PC-3 (cell line): ENCODE data around the gene SERPINB12.

Source experiments
- EZH2 ChIP-seq: fragments of 300-600 bp; sonication (generic); IDR thresholded peaks from one replicate; pipeline ENCODE4 v1.6.1; 2017; ENCODE audit warnings: antibody characterized with exemption, mild to moderate bottlenecking, low read length; ENCODE audit not compliant: unreplicated experiment
- EZH2phosphoT487 ChIP-seq: fragments of 300-600 bp; sonication (generic); IDR thresholded peaks from 2 replicates; pipeline ENCODE4 v1.6.1; 2018; ENCODE audit warnings: mild to moderate bottlenecking, antibody characterized with exemption, low read length, borderline replicate concordance
- TF ChIP-seq, protein P1 (sequence below): fragments of 300-600 bp; sonication (generic); conservative IDR thresholded peaks from 2 replicates; pipeline ENCODE4 v1.5.1; 2017; ENCODE audit warnings: antibody characterized with exemption, low read depth, mild to moderate bottlenecking, low read length

GRCh38 chr18:63591725-63592124 lies 49.6 kb downstream of the SERPINB12 start:
- TF ChIP-seq, protein P1, sequence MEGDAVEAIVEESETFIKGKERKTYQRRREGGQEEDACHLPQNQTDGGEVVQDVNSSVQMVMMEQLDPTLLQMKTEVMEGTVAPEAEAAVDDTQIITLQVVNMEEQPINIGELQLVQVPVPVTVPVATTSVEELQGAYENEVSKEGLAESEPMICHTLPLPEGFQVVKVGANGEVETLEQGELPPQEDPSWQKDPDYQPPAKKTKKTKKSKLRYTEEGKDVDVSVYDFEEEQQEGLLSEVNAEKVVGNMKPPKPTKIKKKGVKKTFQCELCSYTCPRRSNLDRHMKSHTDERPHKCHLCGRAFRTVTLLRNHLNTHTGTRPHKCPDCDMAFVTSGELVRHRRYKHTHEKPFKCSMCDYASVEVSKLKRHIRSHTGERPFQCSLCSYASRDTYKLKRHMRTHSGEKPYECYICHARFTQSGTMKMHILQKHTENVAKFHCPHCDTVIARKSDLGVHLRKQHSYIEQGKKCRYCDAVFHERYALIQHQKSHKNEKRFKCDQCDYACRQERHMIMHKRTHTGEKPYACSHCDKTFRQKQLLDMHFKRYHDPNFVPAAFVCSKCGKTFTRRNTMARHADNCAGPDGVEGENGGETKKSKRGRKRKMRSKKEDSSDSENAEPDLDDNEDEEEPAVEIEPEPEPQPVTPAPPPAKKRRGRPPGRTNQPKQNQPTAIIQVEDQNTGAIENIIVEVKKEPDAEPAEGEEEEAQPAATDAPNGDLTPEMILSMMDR: no peak
- no peak for TF ChIP-seq EZH2phosphoT487
- TF ChIP-seq EZH2: no peak
